Left lung (tissue), 10 donors: ENCODE results near the gene DHCR7. TPM values are rescaled to one million over a fixed set of nuclear protein-coding genes. Genes with fewer than 3 reads are reported as not detected.

Source experiments
- ATAC-seq: fragments of 200-7000 bp; cut with Tn5 transposase; one replicate; pipeline ENCODE4 v1.9.1; 2020; ENCODE audit warnings: moderate library complexity
- DNase-seq, 4 donors: peaks; one replicate each; pipeline ENCODE4 v3.0.0-alpha.2; 2013 to 2020
- H3K27ac ChIP-seq, 2 donors: fragments of 200-600 bp; sonication (generic) in 1 of 2; one replicate each; pipeline versions ENCODE4 v1.5.0 to v1.8.0; 2020 to 2021
- H3K27me3 ChIP-seq, 2 donors: fragments of 200-600 bp; sonication (generic) in 1 of 2; one replicate each; pipeline versions ENCODE4 v1.5.0 to v1.8.0; 2020 to 2021
- H3K36me3 ChIP-seq, 2 donors: fragments of 200-600 bp; sonication (generic) in 1 of 2; one replicate each; pipeline versions ENCODE4 v1.5.0 to v1.8.0; 2020 to 2021
- H3K4me1 ChIP-seq, 2 donors: fragments of 200-600 bp; one replicate each; pipeline ENCODE4 v1.8.0; 2021
- H3K4me3 ChIP-seq, 2 donors: fragments of 200-600 bp; sonication (generic) in 1 of 2; one replicate each; pipeline versions ENCODE4 v1.5.0 to v1.8.0; 2020 to 2021; ENCODE audit warnings: mild to moderate bottlenecking in 1 of 2
- H3K9me3 ChIP-seq, 2 donors: fragments of 200-600 bp; sonication (generic) in 1 of 2; one replicate each; pipeline versions ENCODE4 v1.5.0 to v1.8.0; 2020 to 2021
- intact Hi-C, 2 donors: fragments of 100-400 bp; cut with DNase I; formaldehyde crosslinking; loops; one replicate each; pipeline versions ENCODE4 v1.11.2 to v1.14.2; 2022
- polyA plus RNA-seq, 6 donors: library from polyadenylated mRNA; unstranded; fragments of 120-200 nt; gene quantifications; one replicate each; pipeline ENCODE4 v1.2.1, GENCODE V29; 2013; ENCODE audit not compliant: insufficient read length in 6 of 6
- total RNA-seq, 2 donors: library from RNA; stranded (reverse); fragmentation: NEBNext Ultra II Directional; extraction: Animal tissue kit (Norgen Biotek cat#: 25700); gene quantifications; one replicate each; pipeline ENCODE4 v1.2.1, GENCODE V29; 2021
- TF ChIP-seq, protein P1 (sequence below), 2 donors: fragments of 200-600 bp; sonication (generic) in 1 of 2; IDR thresholded peaks; one replicate each; pipeline versions ENCODE4 v1.5.0 to v1.8.0; 2021; ENCODE audit warnings: antibody characterized with exemption in 2 of 2
- donor health status: DM: no; HTN: yes; CAD: no.
- donor health status: DM: no; HTN: no; CAD: no.

DHCR7 gene
- total and polyA plus RNA-seq, 8 donors = 14.6 to 200 (median 32.6) TPM

DNA sequence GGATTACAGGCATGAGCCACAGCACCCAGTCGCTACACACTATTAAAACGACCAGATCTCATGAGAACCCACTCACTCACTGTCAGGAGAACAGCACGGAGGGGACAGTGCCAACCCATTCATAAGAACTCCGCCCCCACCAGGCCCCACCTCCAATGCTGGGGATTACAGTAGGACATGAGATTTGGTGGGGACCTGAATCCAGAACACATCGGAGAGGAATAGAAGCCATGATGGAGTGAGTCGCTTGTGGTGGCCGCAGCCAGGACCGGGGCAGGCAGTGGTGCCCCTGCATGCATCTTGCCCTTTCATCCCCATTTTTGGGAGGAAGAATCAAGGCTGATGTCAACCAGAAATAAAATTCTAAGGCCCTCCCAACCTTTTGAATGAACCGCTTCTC lies 13.5 kb upstream of the DHCR7 start:
- DNase-seq (no peak), ATAC-seq (no peak)
- intact Hi-C loops = no loop called here
- Histone ChIP-seq H3K27ac (no peak overlapping the region), H3K27me3 (no peaks in the 10 kb centered on the region), H3K9me3 (no peaks in the 10 kb centered on the region), H3K4me1 (no peaks in the 10 kb centered on the region), H3K36me3 (peaks cover 0 to 95% of the 10 kb centered on the region in 2 donors), H3K4me3 (no peak overlapping the region)
- TF ChIP-seq, protein P1, sequence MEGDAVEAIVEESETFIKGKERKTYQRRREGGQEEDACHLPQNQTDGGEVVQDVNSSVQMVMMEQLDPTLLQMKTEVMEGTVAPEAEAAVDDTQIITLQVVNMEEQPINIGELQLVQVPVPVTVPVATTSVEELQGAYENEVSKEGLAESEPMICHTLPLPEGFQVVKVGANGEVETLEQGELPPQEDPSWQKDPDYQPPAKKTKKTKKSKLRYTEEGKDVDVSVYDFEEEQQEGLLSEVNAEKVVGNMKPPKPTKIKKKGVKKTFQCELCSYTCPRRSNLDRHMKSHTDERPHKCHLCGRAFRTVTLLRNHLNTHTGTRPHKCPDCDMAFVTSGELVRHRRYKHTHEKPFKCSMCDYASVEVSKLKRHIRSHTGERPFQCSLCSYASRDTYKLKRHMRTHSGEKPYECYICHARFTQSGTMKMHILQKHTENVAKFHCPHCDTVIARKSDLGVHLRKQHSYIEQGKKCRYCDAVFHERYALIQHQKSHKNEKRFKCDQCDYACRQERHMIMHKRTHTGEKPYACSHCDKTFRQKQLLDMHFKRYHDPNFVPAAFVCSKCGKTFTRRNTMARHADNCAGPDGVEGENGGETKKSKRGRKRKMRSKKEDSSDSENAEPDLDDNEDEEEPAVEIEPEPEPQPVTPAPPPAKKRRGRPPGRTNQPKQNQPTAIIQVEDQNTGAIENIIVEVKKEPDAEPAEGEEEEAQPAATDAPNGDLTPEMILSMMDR (IDR thresholded peaks at IDR 0.05) = no peak

DNA sequence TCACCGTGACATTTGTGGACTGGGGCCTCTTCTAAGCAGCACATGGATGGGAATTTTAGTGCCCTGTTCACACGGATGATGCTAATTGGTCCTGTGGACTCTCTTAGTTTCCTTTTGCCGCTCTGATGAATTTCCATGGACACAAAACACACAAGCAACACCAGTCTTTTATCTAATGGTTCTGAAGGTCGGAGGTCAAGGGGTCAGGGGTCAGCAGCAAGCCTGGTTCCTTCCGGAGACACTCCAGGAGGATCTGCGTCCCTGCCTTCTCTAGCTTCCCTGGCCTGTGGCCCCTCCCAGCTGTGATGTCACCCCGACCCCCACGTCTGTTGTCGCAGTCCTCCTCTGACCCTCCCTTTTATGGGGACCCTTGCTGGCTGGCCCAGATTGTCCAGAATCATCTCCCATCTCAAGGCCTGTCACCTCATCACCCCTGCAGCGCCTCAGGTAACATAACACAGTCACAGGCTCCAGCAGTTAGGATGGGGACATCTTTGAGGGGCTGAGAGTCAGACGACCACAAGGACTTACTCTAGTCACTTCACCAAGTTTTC lies 11.7 kb upstream of the DHCR7 start:
- Histone ChIP-seq H3K4me1 (peaks cover 0 to 6% of the 10 kb centered on the region in 2 donors), H3K9me3 (no peaks in the 10 kb centered on the region), H3K36me3 (peaks cover 0 to 97% of the 10 kb centered on the region in 2 donors), H3K27me3 (no peaks in the 10 kb centered on the region), H3K27ac (no peak overlapping the region), H3K4me3 (no peak overlapping the region)
- ATAC-seq = no peak
- DNase-seq = no peak
- intact Hi-C loops = no loop called here
- TF ChIP-seq, protein P1 (IDR thresholded peaks at IDR 0.05) = no peak

DNA sequence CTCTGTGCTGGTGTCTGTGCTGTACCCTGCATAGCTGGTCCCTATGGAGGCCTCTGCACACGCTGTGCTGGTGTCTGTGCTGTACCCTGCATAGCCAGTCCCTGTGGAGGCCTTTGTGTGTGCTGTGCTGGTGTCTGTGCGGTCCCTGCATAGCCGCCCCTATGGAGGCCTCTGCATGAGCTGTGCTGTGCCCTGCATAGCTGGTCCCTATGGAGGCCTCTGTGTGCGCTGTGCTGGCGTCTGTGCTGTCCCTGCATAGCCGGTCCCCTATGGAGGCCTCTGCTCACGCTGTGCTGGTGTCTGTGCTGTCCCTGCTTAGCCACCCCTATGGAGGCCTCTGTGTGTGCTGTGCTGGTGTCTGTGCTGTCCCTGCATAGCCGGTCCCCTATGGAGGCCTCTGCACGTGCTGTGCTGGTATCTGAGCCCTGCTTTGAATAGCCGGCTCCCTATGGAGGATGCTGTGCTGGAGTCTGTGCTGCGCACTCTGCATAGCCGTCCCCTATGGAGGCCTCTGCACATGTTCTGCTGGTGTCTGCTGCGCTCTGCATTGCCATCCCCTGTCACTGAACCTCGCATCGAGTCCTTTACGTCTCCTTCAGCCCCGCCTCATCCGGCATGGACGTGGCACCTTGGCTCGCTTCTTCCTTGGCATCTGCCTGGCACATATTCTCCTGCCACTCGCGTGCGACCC lies 11.0 kb upstream of the DHCR7 start:
- H3K27me3 ChIP-seq = no peaks in the 10 kb centered on the region
- peaks cover 0 to 94% of the 10 kb centered on the region in 2 donors for H3K36me3 ChIP-seq
- TF ChIP-seq, protein P1 (IDR thresholded peaks at IDR 0.05) = no peak
- no peaks in the 10 kb centered on the region for H3K9me3 ChIP-seq
- H3K4me1 ChIP-seq = peaks cover 0 to 13% of the 10 kb centered on the region in 2 donors
- ATAC-seq = no peak
- no peak overlapping the region for H3K27ac ChIP-seq
- H3K4me3 ChIP-seq = no peak overlapping the region
- DNase-seq = no peak
- intact Hi-C loops = no loop called here

DNA sequence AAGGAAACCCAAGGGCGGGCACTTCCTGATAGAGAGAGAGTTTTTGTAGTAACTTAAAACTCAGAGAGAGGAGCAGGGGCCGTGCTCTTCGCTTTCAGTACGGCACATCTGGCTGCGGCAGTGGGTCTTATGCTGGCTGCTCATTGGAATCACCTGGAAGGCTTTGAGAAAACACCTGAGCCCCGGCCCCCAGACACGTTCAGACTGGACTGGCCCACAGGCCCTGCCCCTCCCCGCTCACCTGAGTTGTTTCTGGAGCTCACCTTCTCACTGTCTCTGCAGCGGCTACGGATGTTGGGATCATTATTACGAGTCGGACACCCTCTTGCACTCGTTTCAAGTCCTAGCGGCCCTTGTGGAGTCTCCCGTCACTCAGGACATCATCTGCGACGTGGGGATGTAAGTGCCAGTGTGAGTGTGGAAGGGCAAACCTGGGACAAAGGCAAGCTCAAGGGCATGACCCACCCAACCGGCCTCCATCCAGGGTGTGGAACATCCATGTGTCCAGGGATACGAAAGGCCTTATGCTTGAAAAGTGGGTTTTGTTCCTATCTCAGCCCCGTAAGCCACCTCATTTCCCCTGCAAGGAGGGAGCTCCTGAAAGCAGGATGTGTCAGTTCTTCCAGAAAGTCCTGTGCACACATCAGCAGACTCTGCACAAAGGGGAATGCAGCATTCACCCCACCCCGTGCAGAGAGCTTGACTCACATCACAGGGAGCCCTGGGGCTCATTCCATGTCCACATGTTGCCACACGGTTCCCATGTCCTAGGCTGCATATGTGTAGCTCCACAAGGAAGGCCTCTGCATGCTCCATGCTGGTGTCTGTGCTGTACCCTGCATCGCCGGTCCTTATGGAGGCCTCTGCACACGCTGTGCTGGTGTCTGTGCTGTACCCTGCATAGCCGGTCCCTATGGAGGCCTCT lies 10.2 kb upstream of the DHCR7 start:
- Histone ChIP-seq H3K4me1 (peaks cover 4 to 19% of the 10 kb centered on the region in 2 donors), H3K36me3 (peaks cover 0 to 86% of the 10 kb centered on the region in 2 donors), H3K27ac (no peak overlapping the region), H3K9me3 (no peaks in the 10 kb centered on the region), H3K27me3 (no peaks in the 10 kb centered on the region), H3K4me3 (no peak overlapping the region)
- ATAC-seq (no peak), DNase-seq (no peak)
- intact Hi-C loops = no loop called here
- TF ChIP-seq, protein P1 (IDR thresholded peaks at IDR 0.05) = no peak

DNA sequence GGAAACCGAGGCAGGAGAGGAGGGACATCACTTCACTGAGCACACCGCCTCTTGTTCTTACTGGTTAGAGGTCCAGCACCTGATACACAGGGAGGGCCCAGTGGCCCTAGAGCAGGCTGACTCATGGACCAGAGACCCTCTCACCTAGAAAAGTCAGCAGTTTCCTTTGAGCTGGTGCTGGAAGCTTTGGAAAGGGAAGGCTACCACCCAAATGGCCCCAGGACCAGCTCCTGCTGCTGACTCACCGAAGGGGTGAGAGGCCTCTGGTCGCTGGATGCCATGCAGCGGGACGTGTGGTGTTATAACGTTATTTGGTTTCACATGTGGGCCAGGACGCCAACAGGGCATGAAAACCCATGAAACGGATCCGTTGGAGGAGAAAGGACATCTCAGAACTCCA lies 8.6 kb upstream of the DHCR7 start:
- DNase-seq (no peak), ATAC-seq (no peak)
- intact Hi-C loops = no loop called here
- Histone ChIP-seq H3K4me1 (peaks cover 11 to 23% of the 10 kb centered on the region in 2 donors), H3K9me3 (no peaks in the 10 kb centered on the region), H3K4me3 (no peak overlapping the region), H3K27me3 (no peaks in the 10 kb centered on the region), H3K36me3 (peaks cover 0 to 70% of the 10 kb centered on the region in 2 donors), H3K27ac (no peak overlapping the region)
- TF ChIP-seq, protein P1 (IDR thresholded peaks at IDR 0.05) = no peak
